ENCODE measurements around the gene TFEB.

Gene TFEB

DNA sequence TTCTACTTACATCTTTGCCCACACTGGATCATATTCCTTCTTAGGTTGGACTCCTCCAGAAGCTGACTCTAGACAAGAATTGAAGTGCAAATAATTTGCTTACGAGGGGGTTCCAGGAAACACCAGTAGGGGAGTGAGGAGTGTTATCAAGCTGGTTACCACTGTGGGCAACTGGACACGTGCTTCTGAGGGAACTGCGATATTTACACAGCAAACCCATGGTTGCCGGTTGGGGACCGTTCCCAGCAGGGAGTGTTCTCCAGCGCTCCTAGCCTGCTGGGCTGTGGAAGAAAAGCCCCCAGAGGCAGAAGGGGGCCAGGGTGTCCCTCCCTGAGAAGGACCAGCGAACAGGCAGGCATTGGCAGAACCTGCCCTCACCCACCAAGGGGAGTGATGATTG, 75.5 kb downstream of the TFEB start:
- H3K4me1 Mint-ChIP-seq, result no peaks in the 10 kb centered on the region
- no peak overlapping the region for H3K4me3 Mint-ChIP-seq
- H3K9me3 Mint-ChIP-seq, result no peaks in the 10 kb centered on the region
- ATAC-seq (no peak), DNase-seq (no peak)
- peaks cover 27% of the 10 kb centered on the region for H3K27me3 Mint-ChIP-seq
- no peaks in the 10 kb centered on the region for H3K36me3 Mint-ChIP-seq (ENCODE audit: low read depth)
- H3K27ac Mint-ChIP-seq, result no peak overlapping the region

DNA sequence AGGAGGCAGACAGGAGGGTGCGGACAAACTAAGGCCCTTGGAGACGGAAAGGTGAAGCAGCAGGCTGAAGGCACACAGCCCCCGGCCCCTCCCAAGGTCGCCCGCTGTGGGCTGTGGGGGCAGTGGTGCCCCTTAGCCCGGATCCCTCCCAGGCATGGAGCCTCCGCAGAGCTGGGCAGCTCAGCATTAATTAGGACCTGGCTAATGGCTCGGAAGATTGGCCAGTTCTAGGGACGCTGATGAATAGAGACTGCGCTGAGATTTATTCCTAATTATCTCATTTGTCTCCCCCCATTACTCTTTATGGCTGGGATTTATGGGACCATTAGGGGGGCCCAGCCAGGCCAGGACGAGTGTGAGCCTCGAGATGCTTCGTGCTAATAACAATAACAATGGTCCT, 76.8 kb downstream of the TFEB start:
- Mint-ChIP-seq H3K27me3 (peaks cover 27% of the 10 kb centered on the region), H3K27ac (no peak overlapping the region), H3K36me3 (ENCODE audit: low read depth) (no peaks in the 10 kb centered on the region), H3K4me3 (no peak overlapping the region), H3K9me3 (no peaks in the 10 kb centered on the region), H3K4me1 (no peaks in the 10 kb centered on the region)
- no peak for DNase-seq
- ATAC-seq, result no peak

DNA sequence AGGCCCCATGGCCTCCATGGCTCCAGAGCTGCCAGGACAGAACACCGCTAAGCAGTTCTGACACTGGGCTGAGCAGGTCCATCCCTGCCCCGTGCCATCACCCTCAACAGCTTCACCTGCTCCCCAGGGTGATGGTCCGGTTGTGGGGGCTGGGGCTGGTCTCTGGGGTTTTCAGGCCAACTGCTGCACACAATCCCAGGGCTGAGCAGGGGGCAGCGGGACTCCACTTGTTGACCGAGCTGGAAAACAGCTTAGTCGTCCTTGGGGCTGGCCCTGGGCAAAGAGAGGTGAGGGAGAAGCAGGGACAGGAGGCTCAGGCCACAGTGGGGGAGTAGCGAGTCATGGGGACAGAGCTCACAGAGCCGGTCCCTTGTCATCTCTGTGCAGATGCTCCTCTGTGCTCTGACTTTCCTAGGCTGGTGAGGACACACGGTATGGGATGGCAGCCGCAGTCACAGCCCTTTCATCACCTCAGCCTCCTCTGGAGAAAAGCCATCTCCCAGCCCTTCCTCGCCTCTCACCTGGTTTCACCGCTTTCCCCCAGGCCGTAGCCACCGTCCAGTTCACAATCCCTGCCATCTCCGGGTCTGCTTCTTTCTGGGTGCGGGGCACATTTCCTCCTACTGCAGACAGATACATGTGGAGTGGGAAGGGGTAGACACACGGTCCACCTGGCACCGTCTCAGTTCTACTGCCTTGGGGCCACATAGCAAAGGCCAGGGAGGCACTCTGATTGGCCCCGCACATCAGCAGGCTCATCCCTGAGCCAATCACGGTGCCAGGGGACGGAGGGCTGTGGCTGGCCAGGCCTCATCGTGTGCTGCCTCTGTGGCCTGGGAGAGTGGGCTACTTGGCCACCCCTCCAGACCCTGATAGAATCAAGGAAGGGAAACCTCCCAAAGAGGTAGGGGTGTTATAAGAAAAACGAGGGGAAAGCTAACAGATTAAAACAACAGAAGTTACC, 78.0 kb downstream of the TFEB start:
- DNase-seq, result no peak
- no peak for ATAC-seq
- H3K9me3 Mint-ChIP-seq, result no peaks in the 10 kb centered on the region
- H3K27me3 Mint-ChIP-seq, result peaks cover 22% of the 10 kb centered on the region
- H3K36me3 Mint-ChIP-seq (ENCODE audit: low read depth), result no peaks in the 10 kb centered on the region
- H3K4me1 Mint-ChIP-seq, result no peaks in the 10 kb centered on the region
- no peak overlapping the region for H3K4me3 Mint-ChIP-seq
- H3K27ac Mint-ChIP-seq, result no peak overlapping the region

DNA sequence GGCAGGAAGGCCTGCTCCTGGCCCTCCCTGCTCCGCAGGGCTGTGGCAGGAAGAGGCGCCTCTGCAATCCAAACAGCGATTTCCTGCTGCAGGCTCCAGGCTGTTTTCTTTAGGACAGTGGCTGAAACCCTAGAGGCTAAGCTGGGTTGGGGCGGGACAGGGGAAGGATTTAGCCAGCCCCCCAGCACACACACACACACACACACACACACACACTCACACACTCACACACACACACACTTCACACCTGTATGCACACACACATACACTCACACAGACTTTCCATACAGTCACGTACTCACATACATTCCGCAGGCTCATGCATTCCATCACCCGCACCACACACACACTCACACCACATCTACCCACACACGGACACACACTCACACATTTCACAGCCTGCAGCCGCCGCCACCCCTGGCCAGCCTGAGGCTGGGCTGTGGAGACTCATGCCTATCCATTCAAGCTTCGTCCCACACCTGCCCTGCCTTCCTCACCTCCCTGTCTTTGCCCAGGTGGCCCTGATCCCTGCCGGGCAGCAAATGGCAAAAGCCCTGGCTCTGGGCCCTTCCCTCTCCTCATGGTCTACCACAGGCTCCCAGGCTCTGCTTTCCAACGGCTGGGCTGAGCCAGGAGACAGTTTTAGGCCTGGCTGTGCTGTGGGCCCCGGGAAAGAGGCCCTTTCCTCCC, 79.3 kb downstream of the TFEB start:
- DNase-seq (no peak), ATAC-seq (peak; percentile 23)
- no peaks in the 10 kb centered on the region for H3K9me3 Mint-ChIP-seq
- no peaks in the 10 kb centered on the region for H3K4me1 Mint-ChIP-seq
- H3K27me3 Mint-ChIP-seq, result peaks cover 14% of the 10 kb centered on the region
- no peaks in the 10 kb centered on the region for H3K36me3 Mint-ChIP-seq (ENCODE audit: low read depth)
- no peak overlapping the region for H3K27ac Mint-ChIP-seq
- no peak overlapping the region for H3K4me3 Mint-ChIP-seq

DNA sequence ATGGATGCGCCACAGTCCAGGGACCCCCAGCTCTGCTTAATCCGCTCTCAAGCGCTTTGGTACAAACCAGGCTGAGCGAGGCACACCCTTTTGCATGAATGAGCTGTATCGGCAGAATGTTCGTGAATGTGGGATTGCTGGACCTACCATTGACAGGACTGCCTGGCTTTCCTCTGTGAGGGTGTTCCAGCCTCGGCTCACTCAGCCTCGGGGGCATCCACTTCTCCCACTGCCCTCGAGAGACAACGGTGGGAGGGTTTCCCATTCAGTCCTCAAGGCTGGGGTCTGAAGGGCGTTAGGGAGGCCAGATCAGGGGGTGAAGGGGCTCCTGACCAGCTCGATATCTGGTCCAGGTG, 79.8 kb downstream of the TFEB start:
- DNase-seq, result no peak
- no peaks in the 10 kb centered on the region for H3K4me1 Mint-ChIP-seq
- H3K9me3 Mint-ChIP-seq, result no peaks in the 10 kb centered on the region
- no peaks in the 10 kb centered on the region for H3K36me3 Mint-ChIP-seq (ENCODE audit: low read depth)
- H3K4me3 Mint-ChIP-seq, result no peak overlapping the region
- H3K27me3 Mint-ChIP-seq, result peaks cover 14% of the 10 kb centered on the region
- H3K27ac Mint-ChIP-seq, result no peak overlapping the region
- no peak for ATAC-seq

DNA sequence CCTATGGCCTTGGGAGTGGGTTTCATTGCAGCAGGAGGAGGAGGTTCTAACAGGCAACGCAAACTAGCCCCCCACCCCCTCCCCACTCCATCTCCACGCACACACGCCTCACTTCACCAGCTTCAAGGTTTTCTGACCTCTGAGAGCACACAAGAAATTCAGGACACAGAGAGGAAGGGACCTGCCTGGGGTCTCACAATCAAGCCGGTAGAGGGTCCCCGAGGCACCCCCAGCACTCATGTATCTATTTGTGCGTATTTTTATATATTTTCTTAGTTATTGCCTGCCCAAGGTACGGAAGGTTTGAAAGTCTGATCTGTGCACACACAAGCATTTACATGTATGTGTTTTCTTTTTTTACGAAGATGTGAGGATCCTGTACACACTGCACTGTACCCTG, 80.2 kb downstream of the TFEB start:
- Mint-ChIP-seq H3K27ac (no peak overlapping the region), H3K4me3 (no peak overlapping the region), H3K36me3 (ENCODE audit: low read depth) (no peaks in the 10 kb centered on the region), H3K4me1 (no peaks in the 10 kb centered on the region), H3K27me3 (peaks cover 14% of the 10 kb centered on the region), H3K9me3 (no peaks in the 10 kb centered on the region)
- ATAC-seq (no peak), DNase-seq (no peak)

DNA sequence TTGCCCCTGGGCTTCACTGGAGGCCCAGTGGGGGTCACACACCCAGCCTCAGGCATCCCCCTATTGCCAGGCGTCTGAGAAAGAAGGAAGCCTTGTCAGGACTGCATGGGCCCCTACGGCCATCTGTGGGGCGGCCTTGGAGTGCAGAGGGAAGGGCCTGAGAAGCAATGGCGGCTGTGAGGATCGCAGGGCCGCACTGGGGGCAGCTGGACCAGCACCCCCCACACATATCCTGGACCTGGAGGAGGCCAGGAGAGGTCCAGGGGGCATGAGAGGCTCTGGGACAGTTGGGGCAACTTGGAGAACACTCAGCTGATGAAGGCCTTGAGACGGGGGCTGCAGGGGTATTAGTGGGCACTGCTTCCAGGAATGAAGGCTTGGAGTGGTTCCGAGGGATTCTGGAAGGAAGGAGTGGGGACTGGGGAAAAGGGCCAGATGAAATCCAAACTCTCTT, 80.7 kb downstream of the TFEB start:
- H3K36me3 Mint-ChIP-seq (ENCODE audit: low read depth), result no peaks in the 10 kb centered on the region
- no peaks in the 10 kb centered on the region for H3K4me1 Mint-ChIP-seq
- no peak overlapping the region for H3K4me3 Mint-ChIP-seq
- H3K9me3 Mint-ChIP-seq, result no peaks in the 10 kb centered on the region
- no peak for DNase-seq
- peaks cover 14% of the 10 kb centered on the region for H3K27me3 Mint-ChIP-seq
- H3K27ac Mint-ChIP-seq, result no peak overlapping the region
- no peak for ATAC-seq

DNA sequence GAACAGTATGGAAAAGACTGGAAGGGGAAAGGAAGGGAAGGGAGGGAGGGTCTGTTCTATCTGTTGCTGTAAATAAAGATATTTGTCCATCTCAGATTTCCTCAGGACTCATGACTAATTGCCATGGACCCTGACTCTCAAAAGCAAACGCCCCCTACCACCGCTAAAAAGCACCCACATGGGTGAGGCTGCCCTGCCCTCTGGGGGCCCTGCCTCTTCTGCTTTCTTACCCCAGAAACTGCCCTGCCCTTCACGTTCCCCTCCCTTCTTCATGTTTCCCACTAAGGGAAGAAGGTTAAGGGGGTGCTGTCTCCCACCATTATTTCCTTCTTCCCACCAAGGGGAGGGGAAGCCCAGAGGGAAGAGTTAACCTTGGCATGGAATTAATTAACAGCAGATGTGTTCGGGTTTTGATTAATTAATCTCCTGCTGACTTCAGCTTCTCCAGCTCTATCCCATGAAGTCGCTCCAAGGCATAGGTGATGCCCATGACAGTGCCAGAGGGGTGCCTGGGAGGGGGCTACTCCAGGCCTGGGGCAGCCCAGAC, 81.2 kb downstream of the TFEB start:
- no peaks in the 10 kb centered on the region for H3K36me3 Mint-ChIP-seq (ENCODE audit: low read depth)
- ATAC-seq (no peak), DNase-seq (no peak)
- no peaks in the 10 kb centered on the region for H3K9me3 Mint-ChIP-seq
- H3K27ac Mint-ChIP-seq, result no peak overlapping the region
- H3K27me3 Mint-ChIP-seq, result peaks cover 14% of the 10 kb centered on the region
- H3K4me3 Mint-ChIP-seq, result no peak overlapping the region
- no peaks in the 10 kb centered on the region for H3K4me1 Mint-ChIP-seq

DNA sequence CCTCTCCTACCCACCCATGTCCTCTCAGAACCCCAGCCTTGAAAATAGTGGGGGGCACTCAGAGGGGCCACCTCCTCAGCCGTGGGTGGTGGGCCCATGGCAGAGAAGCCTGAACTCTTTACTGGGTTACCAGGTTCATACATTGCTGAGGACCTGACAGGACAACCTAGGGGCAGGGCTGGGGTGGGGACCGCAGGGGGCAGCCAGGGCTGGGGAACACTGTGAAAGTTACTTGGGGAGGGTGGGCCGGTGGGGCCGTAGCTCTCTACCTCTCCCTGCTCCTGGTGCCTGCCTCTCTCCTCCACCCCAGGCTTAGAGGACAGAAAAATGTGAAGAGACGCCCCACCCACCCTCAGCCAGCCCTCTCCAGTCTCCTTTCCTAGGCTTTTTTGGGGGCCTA, 81.7 kb downstream of the TFEB start:
- H3K27me3 Mint-ChIP-seq, result peaks cover 14% of the 10 kb centered on the region
- ATAC-seq (no peak), DNase-seq (no peak)
- no peaks in the 10 kb centered on the region for H3K9me3 Mint-ChIP-seq
- no peak overlapping the region for H3K27ac Mint-ChIP-seq
- no peak overlapping the region for H3K4me3 Mint-ChIP-seq
- no peaks in the 10 kb centered on the region for H3K4me1 Mint-ChIP-seq
- H3K36me3 Mint-ChIP-seq (ENCODE audit: low read depth), result no peaks in the 10 kb centered on the region

DNA sequence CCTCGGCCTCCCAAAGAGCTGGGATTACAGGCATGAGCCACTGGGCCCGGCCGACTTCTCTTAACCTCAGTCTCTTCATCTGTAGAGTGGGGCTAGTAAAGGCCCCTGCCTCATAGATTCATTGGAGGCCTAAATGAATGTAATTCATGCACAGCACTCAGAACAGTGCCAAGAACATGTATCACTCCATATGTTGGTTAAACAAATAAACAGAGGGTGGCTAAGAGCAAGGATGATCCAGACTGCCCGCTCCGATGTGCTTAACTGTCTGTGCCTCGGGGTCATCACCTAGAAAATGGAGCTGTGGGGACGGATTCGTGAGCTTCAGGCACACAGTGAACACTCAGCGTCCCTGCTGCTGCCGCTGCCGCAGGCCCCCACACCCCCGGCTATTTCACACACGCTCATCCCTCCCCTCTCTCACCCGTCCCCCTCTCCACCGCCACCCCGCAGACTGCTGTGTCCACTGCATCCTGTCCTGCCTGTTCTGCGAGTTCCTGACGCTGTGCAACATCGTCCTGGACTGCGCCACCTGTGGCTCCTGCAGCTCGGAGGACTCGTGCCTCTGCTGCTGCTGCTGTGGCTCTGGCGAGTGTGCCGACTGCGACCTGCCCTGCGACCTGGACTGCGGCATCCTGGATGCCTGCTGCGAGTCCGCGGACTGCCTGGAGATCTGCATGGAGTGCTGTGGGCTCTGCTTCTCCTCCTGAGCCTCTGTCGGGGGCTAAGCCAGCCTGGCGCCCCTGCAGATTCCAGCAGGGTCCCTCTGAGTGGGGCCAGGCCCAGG, 82.3 kb downstream of the TFEB start:
- DNase-seq (no peak), ATAC-seq (peak; percentile 13)
- Mint-ChIP-seq H3K27me3 (peaks cover 11% of the 10 kb centered on the region), H3K27ac (no peak overlapping the region), H3K36me3 (ENCODE audit: low read depth) (no peaks in the 10 kb centered on the region), H3K4me1 (no peaks in the 10 kb centered on the region), H3K9me3 (no peaks in the 10 kb centered on the region), H3K4me3 (no peak overlapping the region)

DNA sequence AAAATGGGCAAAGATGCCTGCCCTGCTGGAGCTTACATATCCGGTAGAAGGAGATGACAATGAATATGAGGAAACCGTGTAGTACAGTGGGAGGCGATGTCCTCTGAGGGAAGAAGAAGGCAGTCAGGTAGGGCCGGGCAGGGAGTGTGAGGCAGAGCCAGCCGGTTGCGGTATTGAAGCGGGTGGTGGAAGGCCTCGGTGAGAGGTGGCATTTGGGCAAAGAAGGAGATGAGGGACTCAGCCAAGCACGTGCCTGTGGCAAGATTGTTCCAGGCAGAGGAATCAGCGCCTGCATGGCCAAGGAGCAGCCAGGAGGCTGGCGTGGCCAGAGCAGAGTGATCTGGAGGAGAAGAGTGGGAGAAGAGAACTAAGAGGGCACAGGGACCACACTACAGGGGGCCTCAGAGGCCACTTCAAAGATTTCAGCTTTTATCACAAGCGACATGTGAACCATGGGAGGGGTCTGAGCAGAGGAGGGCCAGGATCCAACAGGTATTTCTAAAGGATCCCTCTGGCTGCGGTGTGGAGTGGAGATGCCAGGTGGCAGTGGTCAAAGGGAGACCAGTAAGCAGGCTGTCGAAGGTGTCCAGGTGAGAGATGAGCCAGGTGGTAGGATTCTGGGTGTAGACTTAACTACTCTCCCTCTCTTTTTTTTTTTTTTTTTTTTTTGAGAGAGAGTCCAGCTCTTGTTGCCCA, 83.3 kb downstream of the TFEB start:
- DNase-seq (no peak), ATAC-seq (no peak)
- Mint-ChIP-seq H3K27me3 (peaks cover 11% of the 10 kb centered on the region), H3K9me3 (no peaks in the 10 kb centered on the region), H3K4me1 (no peaks in the 10 kb centered on the region), H3K4me3 (no peak overlapping the region), H3K27ac (no peak overlapping the region), H3K36me3 (ENCODE audit: low read depth) (no peaks in the 10 kb centered on the region)

DNA sequence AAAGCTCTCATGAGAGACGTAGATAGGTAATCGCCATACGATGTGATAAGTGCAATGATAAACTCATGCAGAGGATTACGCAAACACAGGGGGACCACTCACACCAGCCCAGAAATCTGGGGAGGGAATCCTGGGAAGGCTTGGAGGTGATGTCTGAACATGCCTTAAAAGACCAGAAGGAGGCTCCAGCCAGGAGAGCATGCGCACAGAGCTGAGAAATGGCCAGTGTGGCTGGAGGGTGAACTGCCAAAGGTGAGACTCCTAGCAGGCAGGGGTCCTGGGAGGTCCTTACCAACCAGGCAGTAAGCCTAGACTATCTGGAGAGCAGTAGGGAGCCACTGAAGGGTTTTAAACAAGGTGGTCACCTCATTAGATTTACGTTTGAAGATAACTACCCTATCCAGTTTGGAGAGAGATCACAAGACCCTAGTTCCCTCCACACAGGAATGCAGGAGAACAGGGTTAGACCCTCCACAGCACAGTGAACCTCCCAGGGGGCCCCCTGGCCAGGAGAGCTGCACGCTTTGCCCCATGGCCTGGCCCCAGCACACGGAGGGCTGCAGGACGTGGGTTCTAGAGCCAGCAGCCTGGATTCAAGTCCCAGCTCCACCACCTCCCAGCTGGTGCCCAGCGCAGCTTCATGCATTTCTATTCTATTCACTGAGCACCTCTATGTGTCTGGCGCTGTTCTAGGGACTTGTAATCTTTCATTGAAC, 84.0 kb downstream of the TFEB start:
- ATAC-seq, result no peak
- H3K4me1 Mint-ChIP-seq, result no peaks in the 10 kb centered on the region
- H3K27ac Mint-ChIP-seq, result no peak overlapping the region
- DNase-seq, result no peak
- H3K9me3 Mint-ChIP-seq, result no peaks in the 10 kb centered on the region
- H3K27me3 Mint-ChIP-seq, result peaks cover 8% of the 10 kb centered on the region
- no peak overlapping the region for H3K4me3 Mint-ChIP-seq
- H3K36me3 Mint-ChIP-seq (ENCODE audit: low read depth), result no peaks in the 10 kb centered on the region

DNA sequence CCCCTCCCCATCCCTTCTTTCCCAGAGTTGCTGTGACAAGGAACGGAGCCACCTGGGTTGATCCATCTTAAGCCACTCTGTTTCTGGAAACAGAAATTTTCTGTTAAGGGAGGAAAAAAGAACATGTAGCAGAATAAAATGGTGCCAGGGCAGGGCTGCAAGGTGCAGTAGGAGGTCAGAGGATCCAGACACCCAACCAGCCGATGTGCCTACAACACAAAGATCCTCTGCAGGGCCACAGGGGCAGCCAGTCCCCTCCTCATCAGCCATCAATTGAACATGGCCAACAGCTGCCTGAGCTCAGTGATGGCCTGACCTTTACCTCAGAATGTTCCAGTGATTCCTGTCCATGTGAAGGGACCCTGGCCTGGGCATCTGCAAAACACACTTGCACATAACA, 85.3 kb downstream of the TFEB start:
- H3K4me3 Mint-ChIP-seq, result no peak overlapping the region
- H3K36me3 Mint-ChIP-seq (ENCODE audit: low read depth), result no peaks in the 10 kb centered on the region
- no peak for DNase-seq
- H3K27me3 Mint-ChIP-seq, result peaks cover 3% of the 10 kb centered on the region
- no peaks in the 10 kb centered on the region for H3K4me1 Mint-ChIP-seq
- no peaks in the 10 kb centered on the region for H3K9me3 Mint-ChIP-seq
- no peak overlapping the region for H3K27ac Mint-ChIP-seq
- ATAC-seq, result no peak
